ENCODE data around the gene CACYBP. TPM values are rescaled to one million over a fixed set of nuclear protein-coding genes. Genes with fewer than 3 reads are reported as not detected.
A peak's percentile ranks its signal among the peaks of the same experiment; 100 is the strongest.

Gene CACYBP
- total and polyA plus RNA-seq, 2 donors from 2014 or later: 49.7 to 97.4 TPM

DNA sequence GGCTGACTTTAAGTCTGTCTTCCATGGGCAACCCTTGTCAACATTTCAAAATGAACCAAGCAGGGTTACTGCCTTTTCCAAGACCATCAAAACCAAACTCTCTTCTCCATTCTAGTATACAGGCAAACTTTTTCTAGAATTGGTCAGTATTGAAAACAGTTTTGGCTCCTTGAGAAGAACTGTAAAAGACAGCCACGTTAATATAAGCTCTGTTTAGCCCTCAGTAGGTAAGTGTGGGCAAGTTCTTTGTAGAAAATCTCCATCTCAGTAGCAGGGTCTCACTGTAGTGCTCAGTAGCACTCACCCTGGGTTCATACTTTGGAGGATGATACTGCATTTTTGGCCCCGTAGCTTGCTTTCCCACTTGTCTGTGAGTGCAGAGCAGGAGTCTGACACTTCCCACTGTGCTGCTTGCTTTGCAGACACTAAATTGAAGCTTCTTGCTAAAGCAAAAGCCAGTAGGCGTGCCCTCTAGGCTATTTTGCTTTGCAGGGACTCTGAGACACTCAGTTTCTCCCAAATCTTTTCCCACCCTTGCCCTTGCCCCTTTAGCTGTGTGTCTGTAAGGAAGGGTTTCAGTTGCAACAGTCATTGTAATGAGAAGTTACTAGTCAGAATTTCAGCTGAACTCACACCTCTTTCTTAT, 34.3 kb upstream of the CACYBP start:
- intact Hi-C loops (cut with DNase I): no loop called here
- DNase-seq: no peak
- H3K4me3 ChIP-seq (ENCODE audit: low read length in 3 of 3): no peak overlapping the region

GRCh38 chr1:174966008-174966572, 33.7 kb upstream of the CACYBP start:
- Histone ChIP-seq H3K36me3 (ENCODE audit: control insufficient read depth in 2 of 3, insufficient read depth in 3 of 3, low read length in 3 of 3) (peaks cover 0 to 2% (median 0%) of the 10 kb centered on the region in 3 donors), H3K4me1 (ENCODE audit: control insufficient read depth in 2 of 3, insufficient read depth in 2 of 3, low read depth in 1 of 3, low read length in 3 of 3) (peaks cover 5 to 20% (median 13%) of the 10 kb centered on the region in 3 donors), H3K9ac (ENCODE audit: low read length in 3 of 3) (no peak overlapping the region), H3K27me3 (ENCODE audit: control insufficient read depth, insufficient read depth, low read length) (no peaks in the 10 kb centered on the region), H3K27ac (ENCODE audit: low read depth in 2 of 2, low read length in 2 of 2) (peak overlapping the region in 1 of 2 donors; percentile 70), H3K9me3 (ENCODE audit: control insufficient read depth in 2 of 3, insufficient read depth in 1 of 3, low read length in 3 of 3) (no peaks in the 10 kb centered on the region), H3K4me3 (ENCODE audit: low read length in 3 of 3) (no peak overlapping the region)
- TF ChIP-seq CTCF (IDR thresholded peaks at IDR 0.05; ENCODE audit: borderline replicate concordance, extremely low read depth, insufficient read depth): no peak
- intact Hi-C loops (cut with DNase I): no loop called here
- DNase-seq: peak in 1 of 5 donors; percentile 54
- FAIRE-seq: peak; percentile 15

More for the DNA sequence above, 34.3 kb upstream of the CACYBP start:
- Histone ChIP-seq H3K27ac (ENCODE audit: low read depth in 2 of 2, low read length in 2 of 2) (peak overlapping the region in 1 of 2 donors; percentile 70), H3K9ac (ENCODE audit: low read length in 3 of 3) (peak overlapping the region in 1 of 3 donors; percentile 19), H3K36me3 (ENCODE audit: control insufficient read depth in 2 of 3, insufficient read depth in 3 of 3, low read length in 3 of 3) (peaks cover 0 to 2% (median 0%) of the 10 kb centered on the region in 3 donors), H3K27me3 (ENCODE audit: control insufficient read depth, insufficient read depth, low read length) (no peaks in the 10 kb centered on the region), H3K4me1 (ENCODE audit: control insufficient read depth in 2 of 3, insufficient read depth in 2 of 3, low read depth in 1 of 3, low read length in 3 of 3) (peaks cover 5 to 20% (median 13%) of the 10 kb centered on the region in 3 donors), H3K9me3 (ENCODE audit: control insufficient read depth in 2 of 3, insufficient read depth in 1 of 3, low read length in 3 of 3) (no peaks in the 10 kb centered on the region)
- FAIRE-seq: no peak
- no peak for TF ChIP-seq CTCF (IDR thresholded peaks at IDR 0.05; ENCODE audit: borderline replicate concordance, extremely low read depth, insufficient read depth)

DNA sequence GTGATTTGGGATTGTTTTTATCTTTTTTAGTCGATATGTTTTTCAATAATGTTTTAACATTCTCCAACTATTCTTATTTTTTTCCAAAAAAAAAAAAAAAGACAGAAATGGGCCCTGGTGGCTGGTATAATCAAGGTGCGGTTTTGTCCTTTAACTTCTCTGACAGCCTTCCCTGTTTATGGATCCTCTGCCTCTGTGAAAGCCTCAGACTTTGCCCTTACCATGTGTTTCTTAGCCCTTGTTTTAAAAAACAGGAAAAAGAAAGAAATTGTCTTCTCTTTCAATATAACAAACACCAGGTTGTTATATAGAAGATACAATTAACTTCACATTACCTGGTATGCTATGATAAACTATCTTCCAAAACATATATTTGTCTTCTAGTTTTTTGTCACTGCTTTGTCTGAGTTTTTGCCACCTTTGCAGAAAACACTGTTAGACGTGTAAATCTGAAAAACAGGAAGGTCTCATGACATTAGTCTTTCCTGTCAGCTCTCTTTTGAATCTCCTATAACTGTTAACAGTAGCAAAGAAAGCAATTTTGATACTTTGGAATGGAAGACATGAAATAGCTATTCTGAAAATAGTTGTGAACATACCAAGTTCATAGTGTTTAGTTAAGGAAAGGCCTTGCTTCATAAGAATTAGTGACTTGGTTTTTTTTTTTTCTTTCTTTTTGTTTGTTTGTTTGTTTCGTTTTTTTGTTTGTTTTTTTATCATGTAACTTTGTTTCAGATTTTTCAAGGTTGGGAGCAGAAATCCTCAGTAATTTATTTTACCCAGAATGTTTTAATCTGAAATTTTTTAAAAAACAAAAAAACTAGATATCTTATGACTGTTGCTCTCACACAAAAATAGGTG, 31.7 kb upstream of the CACYBP start:
- H3K9me3 ChIP-seq (ENCODE audit: control insufficient read depth in 2 of 3, insufficient read depth in 1 of 3, low read length in 3 of 3): no peaks in the 10 kb centered on the region
- intact Hi-C loops (cut with DNase I): no loop called here
- peaks cover 0 to 2% (median 0%) of the 10 kb centered on the region in 3 donors for H3K36me3 ChIP-seq (ENCODE audit: control insufficient read depth in 2 of 3, insufficient read depth in 3 of 3, low read length in 3 of 3)
- H3K27ac ChIP-seq (ENCODE audit: low read depth in 2 of 2, low read length in 2 of 2): peak overlapping the region in 1 of 2 donors; percentile 2
- FAIRE-seq (peak; percentile 79), DNase-seq (no peak)
- H3K4me3 ChIP-seq (ENCODE audit: low read length in 3 of 3): no peak overlapping the region
- no peaks in the 10 kb centered on the region for H3K27me3 ChIP-seq (ENCODE audit: control insufficient read depth, insufficient read depth, low read length)
- no peak for TF ChIP-seq CTCF (IDR thresholded peaks at IDR 0.05; ENCODE audit: borderline replicate concordance, extremely low read depth, insufficient read depth)
- H3K4me1 ChIP-seq (ENCODE audit: control insufficient read depth in 2 of 3, insufficient read depth in 2 of 3, low read depth in 1 of 3, low read length in 3 of 3): peaks cover 5 to 20% (median 13%) of the 10 kb centered on the region in 3 donors
- H3K9ac ChIP-seq (ENCODE audit: low read length in 3 of 3): no peak overlapping the region
